SH-SY5Y (cell line): ENCODE data around the gene SFXN5.

ENCODE experiments used
- GATA2 ChIP-seq: IDR thresholded peaks from 2 replicates; pipeline ENCODE4 v1.6.1; 2011; ENCODE audit warnings: mild to moderate bottlenecking, low read depth, low read length
- GATA3 ChIP-seq: IDR thresholded peaks from 2 replicates; pipeline ENCODE4 v1.6.1; 2011; ENCODE audit warnings: low read depth, mild to moderate bottlenecking, low read length, moderate library complexity

Gene SFXN5

DNA sequence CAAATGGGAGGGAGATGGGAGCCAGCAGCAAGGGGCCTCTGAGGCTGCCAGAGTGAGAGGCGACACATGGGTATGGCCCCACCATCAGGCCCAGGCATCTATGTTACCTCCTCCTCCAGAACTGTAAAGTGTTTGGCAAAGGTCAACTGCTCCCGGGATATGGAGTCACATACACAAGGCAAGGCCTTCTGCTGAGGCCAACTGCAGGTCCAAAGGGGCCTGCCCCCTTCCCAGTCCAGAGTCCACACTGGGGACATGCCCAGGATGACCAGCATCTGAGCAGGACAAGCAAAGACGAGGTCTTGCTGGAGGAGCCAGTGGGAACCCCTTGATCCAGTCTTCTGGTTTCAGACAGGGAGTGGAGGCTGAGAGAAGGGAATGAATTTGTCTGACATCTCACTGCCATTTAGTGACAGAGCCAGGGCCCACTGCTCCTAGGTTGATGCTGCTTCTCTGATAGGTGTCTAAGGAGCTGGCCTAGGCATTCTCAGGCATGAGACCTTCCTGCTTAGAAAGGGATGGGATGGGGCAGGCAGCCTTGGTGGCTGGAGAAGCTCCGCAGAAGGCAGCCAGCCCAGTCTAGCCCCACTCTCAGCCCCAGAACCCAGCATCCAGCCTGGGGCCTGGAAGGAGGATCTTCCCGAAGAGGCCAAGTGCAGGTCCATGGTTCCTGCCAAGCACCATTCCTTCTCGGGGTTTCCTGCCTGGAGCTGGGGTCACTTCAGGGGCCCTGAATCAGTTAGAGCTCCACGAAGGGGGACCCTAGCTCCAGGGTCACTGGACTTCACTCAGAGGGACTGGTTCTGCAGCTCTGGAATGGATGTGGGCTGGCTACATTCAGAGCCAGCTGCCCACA lies 127.7 kb downstream of the SFXN5 start:
- TF ChIP-seq GATA2 (no peak), GATA3 (no peak)

GRCh38 chr2:72942881-72943418 lies 128.6 kb downstream of the SFXN5 start:
- TF ChIP-seq GATA3 (no peak), GATA2 (no peak)

GRCh38 chr2:72942293-72942692 lies 129.2 kb downstream of the SFXN5 start:
- TF ChIP-seq GATA2 (no peak), GATA3 (no peak)

GRCh38 chr2:72940786-72941185 lies 130.7 kb downstream of the SFXN5 start:
- no peak for TF ChIP-seq GATA3
- no peak for TF ChIP-seq GATA2

DNA sequence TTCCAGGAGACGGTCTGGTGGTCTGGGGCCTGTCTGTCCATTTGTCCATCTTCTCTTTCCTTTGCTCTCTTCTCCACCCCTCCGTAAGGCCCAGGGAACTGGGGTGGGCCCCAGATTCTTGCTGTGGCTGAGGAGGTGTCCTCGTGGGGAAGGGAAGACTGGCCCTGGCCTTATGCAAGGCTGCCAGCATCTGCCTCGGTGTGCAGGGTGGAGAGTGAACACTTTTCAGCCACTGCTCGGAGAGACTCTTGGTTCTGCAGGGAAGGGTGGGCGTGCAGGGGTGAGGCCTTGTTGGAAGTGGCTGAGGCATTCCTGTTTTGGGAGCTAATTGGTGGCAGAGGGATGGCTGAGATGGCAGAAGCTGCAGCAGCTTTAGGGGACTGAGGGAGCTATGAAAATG lies 131.2 kb downstream of the SFXN5 start:
- TF ChIP-seq GATA2: no peak
- no peak for TF ChIP-seq GATA3

DNA sequence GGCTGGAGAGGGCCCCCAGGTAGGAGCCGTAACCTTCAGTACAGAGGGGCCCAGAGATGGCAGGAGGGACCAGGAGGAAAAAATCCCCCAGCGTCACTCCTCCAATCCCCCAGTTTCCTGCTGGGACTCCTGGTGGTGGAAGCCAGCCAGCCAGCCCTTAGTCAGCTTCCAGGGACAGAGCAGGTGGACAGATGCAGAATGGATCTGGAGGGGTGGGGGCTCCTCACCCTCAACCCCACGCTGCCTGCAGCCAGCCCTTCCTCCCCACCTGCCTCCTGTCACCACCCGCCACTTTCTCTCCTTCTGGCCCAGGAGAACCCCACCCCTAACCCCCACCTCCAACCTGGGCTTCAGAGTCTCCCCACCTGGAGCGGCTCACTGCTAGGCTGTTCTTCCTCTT lies 133.1 kb downstream of the SFXN5 start:
- TF ChIP-seq GATA3 (no peak), GATA2 (no peak)

- TF ChIP-seq GATA3: no peak
- no peak for TF ChIP-seq GATA2
Measured at GRCh38 chr2:72937356-72937669, 134.2 kb downstream of the SFXN5 start.

GRCh38 chr2:72936660-72937355 lies 134.7 kb downstream of the SFXN5 start:
- no peak for TF ChIP-seq GATA2
- no peak for TF ChIP-seq GATA3

DNA sequence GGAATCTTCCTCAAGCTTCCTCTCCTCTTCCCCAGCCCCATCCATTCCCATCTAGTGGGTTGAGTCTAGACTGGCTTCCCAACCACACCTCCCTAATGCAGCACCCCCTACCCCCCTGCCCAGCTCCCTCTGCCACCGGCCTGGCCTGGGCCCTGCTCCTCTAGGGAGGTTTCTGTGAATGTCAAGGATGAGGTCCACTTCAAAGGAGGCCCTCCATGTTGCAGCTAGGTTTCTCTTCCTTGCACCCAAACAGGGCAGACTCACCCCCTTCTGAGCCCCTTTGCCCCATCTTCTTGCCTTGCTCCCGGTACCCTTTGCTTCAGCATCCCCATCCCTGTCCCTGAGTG lies 135.9 kb downstream of the SFXN5 start:
- TF ChIP-seq GATA3 (no peak), GATA2 (no peak)

DNA sequence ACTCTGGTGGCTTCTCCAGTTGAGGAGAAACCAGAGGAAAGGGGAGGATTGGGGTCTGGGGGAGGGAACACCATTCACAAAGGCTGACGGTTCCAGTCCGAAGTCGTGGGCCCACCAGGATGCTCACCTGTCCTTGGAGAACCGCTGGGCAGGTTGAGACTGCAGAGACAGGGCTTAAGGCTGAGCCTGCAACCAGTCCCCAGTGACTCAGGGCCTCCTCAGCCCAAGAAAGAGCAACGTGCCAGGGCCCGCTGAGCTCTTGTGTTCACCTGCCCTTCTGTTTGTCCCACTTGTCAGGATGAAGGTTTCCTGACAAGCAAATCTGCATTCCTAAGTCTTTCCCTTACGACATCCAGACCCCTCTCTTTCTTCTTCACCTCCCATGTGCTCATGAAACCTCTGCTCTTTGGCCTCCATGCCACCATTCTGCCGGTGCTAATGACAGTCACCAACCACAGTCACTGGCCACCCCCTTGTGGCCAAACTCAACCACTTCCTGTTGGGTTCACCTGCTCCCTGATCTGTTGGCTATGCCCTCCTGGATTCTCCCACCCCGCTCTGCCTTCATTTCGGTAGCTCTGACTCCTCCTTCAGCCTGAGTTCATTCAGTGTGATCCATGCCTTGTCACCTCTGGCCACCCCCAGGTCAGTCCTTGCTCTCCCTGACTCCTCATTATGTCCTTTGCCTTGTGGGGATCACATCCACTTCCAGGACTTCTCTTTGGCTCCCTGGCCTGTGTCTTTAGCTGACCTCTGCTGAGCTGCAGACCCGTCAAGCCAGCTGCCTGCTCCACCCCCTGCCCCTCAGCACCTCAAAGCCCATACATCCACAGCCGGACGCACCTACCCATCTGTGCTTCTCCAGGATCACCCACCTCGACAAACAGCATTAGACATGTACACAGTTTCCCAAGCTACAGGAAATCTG lies 136.6 kb downstream of the SFXN5 start:
- TF ChIP-seq GATA3 (no peak), GATA2 (no peak)

DNA sequence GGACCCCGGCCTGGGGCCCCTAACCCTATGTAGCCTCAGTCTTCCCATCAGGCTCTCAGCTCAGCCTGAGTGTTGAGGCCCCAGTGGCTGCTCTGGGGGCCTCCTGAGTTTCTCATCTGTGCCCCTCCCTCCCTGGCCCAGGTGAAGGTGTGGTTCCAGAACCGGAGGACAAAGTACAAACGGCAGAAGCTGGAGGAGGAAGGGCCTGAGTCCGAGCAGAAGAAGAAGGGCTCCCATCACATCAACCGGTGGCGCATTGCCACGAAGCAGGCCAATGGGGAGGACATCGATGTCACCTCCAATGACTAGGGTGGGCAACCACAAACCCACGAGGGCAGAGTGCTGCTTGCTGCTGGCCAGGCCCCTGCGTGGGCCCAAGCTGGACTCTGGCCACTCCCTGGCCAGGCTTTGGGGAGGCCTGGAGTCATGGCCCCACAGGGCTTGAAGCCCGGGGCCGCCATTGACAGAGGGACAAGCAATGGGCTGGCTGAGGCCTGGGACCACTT lies 137.8 kb downstream of the SFXN5 start:
- TF ChIP-seq GATA2: no peak
- TF ChIP-seq GATA3: no peak

DNA sequence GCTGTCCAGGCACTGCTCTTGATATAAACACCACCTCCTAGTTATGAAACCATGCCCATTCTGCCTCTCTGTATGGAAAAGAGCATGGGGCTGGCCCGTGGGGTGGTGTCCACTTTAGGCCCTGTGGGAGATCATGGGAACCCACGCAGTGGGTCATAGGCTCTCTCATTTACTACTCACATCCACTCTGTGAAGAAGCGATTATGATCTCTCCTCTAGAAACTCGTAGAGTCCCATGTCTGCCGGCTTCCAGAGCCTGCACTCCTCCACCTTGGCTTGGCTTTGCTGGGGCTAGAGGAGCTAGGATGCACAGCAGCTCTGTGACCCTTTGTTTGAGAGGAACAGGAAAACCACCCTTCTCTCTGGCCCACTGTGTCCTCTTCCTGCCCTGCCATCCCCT lies 138.3 kb downstream of the SFXN5 start:
- no peak for TF ChIP-seq GATA2
- no peak for TF ChIP-seq GATA3

DNA sequence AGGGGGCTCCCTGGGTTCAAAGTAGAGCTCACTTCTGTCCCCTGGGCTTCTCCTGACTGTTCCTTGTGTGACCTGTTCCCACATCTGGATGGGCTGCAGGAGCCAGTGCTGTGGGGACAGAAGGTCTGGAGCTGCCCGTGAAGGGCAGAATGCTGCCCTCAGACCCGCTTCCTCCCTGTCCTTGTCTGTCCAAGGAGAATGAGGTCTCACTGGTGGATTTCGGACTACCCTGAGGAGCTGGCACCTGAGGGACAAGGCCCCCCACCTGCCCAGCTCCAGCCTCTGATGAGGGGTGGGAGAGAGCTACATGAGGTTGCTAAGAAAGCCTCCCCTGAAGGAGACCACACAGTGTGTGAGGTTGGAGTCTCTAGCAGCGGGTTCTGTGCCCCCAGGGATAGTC lies 138.7 kb downstream of the SFXN5 start:
- TF ChIP-seq GATA2 (no peak), GATA3 (no peak)

DNA sequence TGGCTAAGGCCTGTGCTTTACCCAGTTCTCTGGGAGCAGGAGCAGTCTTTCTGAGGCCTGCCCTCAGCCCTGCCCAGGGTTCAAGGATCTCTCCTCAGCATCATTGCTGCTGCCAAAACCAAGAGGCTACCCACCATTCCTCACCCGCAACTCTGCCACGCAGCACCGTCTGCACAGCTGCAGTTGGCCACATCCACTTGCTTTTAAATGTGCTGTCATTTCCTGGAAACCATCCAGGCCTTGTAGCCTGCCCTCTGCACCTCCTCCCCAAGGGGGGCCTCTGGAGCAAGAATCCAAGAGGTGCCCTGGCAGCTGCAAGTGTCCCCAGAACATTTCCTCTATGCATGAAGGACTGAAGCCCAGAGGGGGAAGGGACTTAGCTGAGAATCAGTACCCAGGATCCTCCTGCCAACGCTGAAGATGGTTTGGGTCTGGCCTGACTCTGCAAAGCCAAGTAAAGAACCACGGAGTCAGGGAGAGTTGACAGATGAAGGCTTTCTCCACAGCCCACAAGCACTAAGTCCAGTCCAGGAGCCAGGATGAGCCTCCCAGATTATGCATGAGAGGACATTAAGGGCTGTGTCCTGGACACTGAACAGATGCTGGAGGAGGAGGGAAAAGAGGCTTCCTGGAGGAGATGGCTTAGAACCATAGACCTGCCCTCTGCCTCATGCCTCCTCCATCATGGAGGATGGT lies 139.3 kb downstream of the SFXN5 start:
- TF ChIP-seq GATA2: no peak
- no peak for TF ChIP-seq GATA3
